ENCODE measurements around the gene NRIP2. TPM values are rescaled to one million over a fixed set of nuclear protein-coding genes. Genes with fewer than 3 reads are reported as not detected.

Gene NRIP2
- total RNA-seq, 2 experiments from 2014 or later, result not detected

DNA sequence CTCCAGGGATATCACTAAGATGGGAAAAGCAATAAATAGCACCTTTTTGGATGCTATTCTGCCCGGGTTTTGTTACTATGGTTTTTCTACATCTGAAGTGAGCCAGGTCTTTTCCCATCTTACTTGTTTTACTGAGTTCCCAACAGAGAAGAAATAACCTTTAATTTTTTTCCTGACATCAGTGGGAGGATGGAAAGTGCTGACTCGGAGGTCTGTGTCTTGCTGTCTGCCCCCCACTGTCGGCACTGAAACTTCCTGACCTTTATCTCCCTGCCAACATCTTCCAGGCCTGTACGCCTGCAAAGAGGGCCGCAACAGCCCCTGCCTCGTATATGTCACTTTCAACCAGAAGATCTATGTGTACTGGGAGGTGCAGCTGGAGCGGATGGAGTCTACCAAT, 11.4 kb downstream of the NRIP2 start:
- Mint-ChIP-seq H3K9me3 (ENCODE audit: insufficient read depth) (no peaks in the 10 kb centered on the region), H3K27ac (no peak overlapping the region), H3K4me1 (ENCODE audit: low read depth) (no peaks in the 10 kb centered on the region), H3K27me3 (ENCODE audit: low read depth) (no peaks in the 10 kb centered on the region), H3K36me3 (ENCODE audit: low read depth) (peaks cover 50% of the 10 kb centered on the region), H3K4me3 (no peak overlapping the region)
- POLR2A ChIA-PET, result no interaction called here
- DNase-seq (no peak), ATAC-seq (no peak)
- CTCF ChIA-PET, result no interaction called here

DNA sequence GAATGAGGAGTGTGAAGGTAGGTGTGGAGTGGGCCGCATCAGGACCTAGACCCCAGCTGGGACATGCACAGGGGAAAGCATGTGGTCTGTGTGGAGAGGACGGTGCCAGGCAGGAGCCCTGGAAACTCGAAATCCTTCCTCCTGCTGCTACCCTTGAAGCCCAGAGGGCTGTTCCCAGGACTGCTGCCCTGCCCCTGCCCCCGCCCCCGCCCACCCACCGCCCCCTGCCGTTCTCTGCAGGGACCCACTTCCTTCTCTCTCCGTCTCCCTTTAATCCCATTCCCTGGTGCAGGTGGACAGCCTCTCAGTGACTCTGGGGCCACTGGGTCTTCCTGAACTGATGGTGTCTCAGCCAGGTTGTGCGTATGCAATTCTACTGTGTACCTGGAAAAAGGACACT, 14.4 kb downstream of the NRIP2 start:
- H3K27ac Mint-ChIP-seq, result peak overlapping the region; percentile 43
- DNase-seq (no peak), ATAC-seq (no peak)
- no peak overlapping the region for H3K4me3 Mint-ChIP-seq
- no peaks in the 10 kb centered on the region for H3K9me3 Mint-ChIP-seq (ENCODE audit: insufficient read depth)
- no peaks in the 10 kb centered on the region for H3K27me3 Mint-ChIP-seq (ENCODE audit: low read depth)
- ChIA-PET POLR2A (interaction anchor here (1.0 kb wide), 1 partner anchor 79 kb away, joined by 3 read pairs; no protein-coding TSS in a partner anchor), CTCF (no interaction called here)
- H3K4me1 Mint-ChIP-seq (ENCODE audit: low read depth), result peaks cover 3% of the 10 kb centered on the region
- peaks cover 57% of the 10 kb centered on the region for H3K36me3 Mint-ChIP-seq (ENCODE audit: low read depth)

- H3K27me3 Mint-ChIP-seq (ENCODE audit: low read depth), result no peaks in the 10 kb centered on the region
- ChIA-PET POLR2A (interaction anchor here (1.0 kb wide), 1 partner anchor 79 kb away, joined by 3 read pairs; no protein-coding TSS in a partner anchor), CTCF (no interaction called here)
- peaks cover 53% of the 10 kb centered on the region for H3K36me3 Mint-ChIP-seq (ENCODE audit: low read depth)
- no peak overlapping the region for H3K4me3 Mint-ChIP-seq
- H3K4me1 Mint-ChIP-seq (ENCODE audit: low read depth), result peaks cover 8% of the 10 kb centered on the region
- DNase-seq (no peak), ATAC-seq (no peak)
- no peak overlapping the region for H3K27ac Mint-ChIP-seq
- no peaks in the 10 kb centered on the region for H3K9me3 Mint-ChIP-seq (ENCODE audit: insufficient read depth)
Measured at GRCh38 chr12:2819810-2820209, 15.0 kb downstream of the NRIP2 start.

GRCh38 chr12:2813214-2814185, 21.3 kb downstream of the NRIP2 start:
- CTCF ChIA-PET, result interaction anchor here (0.7 to 2.2 kb wide), 14 partner anchors 9 to 130 kb away, joined by 3 to 11 read pairs (median 4); no protein-coding TSS in a partner anchor
- H3K9me3 Mint-ChIP-seq (ENCODE audit: insufficient read depth), result no peaks in the 10 kb centered on the region
- POLR2A ChIA-PET, result interaction anchor here (0.5 to 3.2 kb wide), 8 partner anchors 18 to 959 kb away, joined by 3 to 12 read pairs (median 3); partner anchors contain the start of genes FKBP4, FOXM1 and RHNO1
- H3K27ac Mint-ChIP-seq, result peak overlapping the region; percentile 99
- no peaks in the 10 kb centered on the region for H3K27me3 Mint-ChIP-seq (ENCODE audit: low read depth)
- ATAC-seq (peak; percentile 37), DNase-seq (peak; percentile 75)
- peaks cover 21% of the 10 kb centered on the region for H3K36me3 Mint-ChIP-seq (ENCODE audit: low read depth)
- H3K4me3 Mint-ChIP-seq, result peak overlapping the region; percentile 98
- H3K4me1 Mint-ChIP-seq (ENCODE audit: low read depth), result peaks cover 27% of the 10 kb centered on the region

GRCh38 chr12:2812290-2813213, 22.3 kb downstream of the NRIP2 start, which contains the start of gene ITFG2:
ITFG2 (plus strand) TSS chr12:2812668; CDS start chr12:2812761, 93 bp downstream.
- POLR2A ChIA-PET, result interaction anchor here (0.6 to 3.2 kb wide), 6 partner anchors 17 to 260 kb away, joined by 3 to 12 read pairs (median 3); partner anchors contain the start of gene FKBP4
- peak within 1 kb of the TSS; percentile 98 for H3K4me3 Mint-ChIP-seq

DNA sequence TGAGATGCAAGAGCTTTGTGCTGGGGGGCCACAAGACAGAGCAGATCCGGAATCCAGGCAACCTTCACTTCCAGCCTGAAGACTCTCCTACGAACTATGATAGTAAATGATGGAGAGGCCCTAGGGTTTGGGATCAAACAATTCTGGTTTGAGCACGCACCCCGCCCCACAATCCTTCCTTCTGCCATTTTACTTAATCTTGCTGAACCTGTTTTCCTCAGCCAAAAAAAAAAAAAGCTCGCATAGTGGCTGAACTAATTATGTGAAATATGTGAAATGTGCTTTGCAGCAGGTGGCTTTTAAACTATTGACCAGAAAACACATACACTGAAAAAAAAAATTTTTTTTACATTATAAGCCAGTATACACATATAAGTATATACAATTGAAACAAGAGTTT, 23.0 kb downstream of the NRIP2 start:
- CTCF ChIA-PET, result no interaction called here
- peaks cover 7% of the 10 kb centered on the region for H3K36me3 Mint-ChIP-seq (ENCODE audit: low read depth)

More at GRCh38 chr12:2812290-2813213, 22.3 kb downstream of the NRIP2 start, which contains the start of gene ITFG2:
- ATAC-seq (peak; percentile 95), DNase-seq (peak; percentile 99)
- Mint-ChIP-seq H3K27ac (peak within 1 kb of the TSS; percentile 99), H3K9me3 (ENCODE audit: insufficient read depth) (no peaks in the 10 kb centered on the region), H3K36me3 (ENCODE audit: low read depth) (peaks cover 12% of the 10 kb centered on the region), H3K4me1 (ENCODE audit: low read depth) (peaks cover 27% of the 10 kb centered on the region), H3K27me3 (ENCODE audit: low read depth) (no peaks in the 10 kb centered on the region)
- CTCF ChIA-PET, result interaction anchor here (1.1 to 2.2 kb wide), 7 partner anchors 8 to 129 kb away, joined by 3 to 11 read pairs (median 4); no protein-coding TSS in a partner anchor

GRCh38 chr12:2806700-2807099, 28.1 kb downstream of the NRIP2 start:
- H3K4me3 Mint-ChIP-seq, result no peak overlapping the region
- H3K36me3 Mint-ChIP-seq (ENCODE audit: low read depth), result peaks cover 35% of the 10 kb centered on the region
- H3K4me1 Mint-ChIP-seq (ENCODE audit: low read depth), result peaks cover 5% of the 10 kb centered on the region
- DNase-seq (no peak), ATAC-seq (no peak)
- ChIA-PET POLR2A (no interaction called here), CTCF (no interaction called here)
- H3K27ac Mint-ChIP-seq, result no peak overlapping the region
- H3K9me3 Mint-ChIP-seq (ENCODE audit: insufficient read depth), result no peaks in the 10 kb centered on the region
- H3K27me3 Mint-ChIP-seq (ENCODE audit: low read depth), result no peaks in the 10 kb centered on the region

More for the DNA sequence above, 23.0 kb downstream of the NRIP2 start:
- Mint-ChIP-seq H3K27me3 (ENCODE audit: low read depth) (no peaks in the 10 kb centered on the region), H3K4me1 (ENCODE audit: low read depth) (peaks cover 27% of the 10 kb centered on the region), H3K4me3 (peak overlapping the region; percentile 98), H3K9me3 (ENCODE audit: insufficient read depth) (no peaks in the 10 kb centered on the region), H3K27ac (no peak overlapping the region)
- POLR2A ChIA-PET, result interaction anchor here (0.6 to 3.2 kb wide), 2 partner anchors 16 to 23 kb away, joined by 3 to 12 read pairs; no protein-coding TSS in a partner anchor
- ATAC-seq (no peak), DNase-seq (no peak)

DNA sequence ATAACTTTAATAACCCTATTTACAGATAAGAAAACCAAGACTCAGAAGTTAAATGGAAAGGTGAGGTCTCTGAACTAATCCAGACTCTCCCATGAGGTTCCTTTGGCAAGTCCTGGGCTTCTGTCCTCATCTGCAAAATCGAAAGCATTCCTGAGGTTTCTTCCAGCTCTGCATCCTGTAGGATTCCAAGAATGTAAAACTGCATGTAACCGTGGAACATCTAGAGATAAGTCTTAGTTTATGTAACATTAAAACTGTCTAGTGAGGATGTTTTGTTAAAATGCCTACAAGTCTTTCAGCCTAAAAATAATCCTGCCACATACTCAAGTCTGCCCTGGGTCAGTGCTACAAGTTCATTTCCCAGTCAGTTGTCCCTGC, 29.7 kb downstream of the NRIP2 start:
- no peak for ATAC-seq
- POLR2A ChIA-PET, result no interaction called here

GRCh38 chr12:2804393-2805142, 30.3 kb downstream of the NRIP2 start:
- Mint-ChIP-seq H3K9me3 (ENCODE audit: insufficient read depth) (no peaks in the 10 kb centered on the region), H3K36me3 (ENCODE audit: low read depth) (peaks cover 53% of the 10 kb centered on the region), H3K27me3 (ENCODE audit: low read depth) (no peaks in the 10 kb centered on the region), H3K27ac (no peak overlapping the region), H3K4me3 (no peak overlapping the region), H3K4me1 (ENCODE audit: low read depth) (peaks cover 2% of the 10 kb centered on the region)
- ATAC-seq, result no peak
- no peak for DNase-seq
- ChIA-PET CTCF (interaction anchor here (1.5 kb wide), 1 partner anchor 8 kb away, joined by 4 read pairs; the partner anchor contains the start of gene ITFG2), POLR2A (no interaction called here)

More for the DNA sequence above, 29.7 kb downstream of the NRIP2 start:
- Mint-ChIP-seq H3K4me1 (ENCODE audit: low read depth) (peaks cover 2% of the 10 kb centered on the region), H3K4me3 (no peak overlapping the region), H3K27ac (no peak overlapping the region), H3K36me3 (ENCODE audit: low read depth) (peaks cover 48% of the 10 kb centered on the region), H3K27me3 (ENCODE audit: low read depth) (no peaks in the 10 kb centered on the region), H3K9me3 (ENCODE audit: insufficient read depth) (no peaks in the 10 kb centered on the region)
- DNase-seq, result no peak
- CTCF ChIA-PET, result interaction anchor here (1.5 kb wide), 1 partner anchor 8 kb away, joined by 4 read pairs; the partner anchor contains the start of gene ITFG2

DNA sequence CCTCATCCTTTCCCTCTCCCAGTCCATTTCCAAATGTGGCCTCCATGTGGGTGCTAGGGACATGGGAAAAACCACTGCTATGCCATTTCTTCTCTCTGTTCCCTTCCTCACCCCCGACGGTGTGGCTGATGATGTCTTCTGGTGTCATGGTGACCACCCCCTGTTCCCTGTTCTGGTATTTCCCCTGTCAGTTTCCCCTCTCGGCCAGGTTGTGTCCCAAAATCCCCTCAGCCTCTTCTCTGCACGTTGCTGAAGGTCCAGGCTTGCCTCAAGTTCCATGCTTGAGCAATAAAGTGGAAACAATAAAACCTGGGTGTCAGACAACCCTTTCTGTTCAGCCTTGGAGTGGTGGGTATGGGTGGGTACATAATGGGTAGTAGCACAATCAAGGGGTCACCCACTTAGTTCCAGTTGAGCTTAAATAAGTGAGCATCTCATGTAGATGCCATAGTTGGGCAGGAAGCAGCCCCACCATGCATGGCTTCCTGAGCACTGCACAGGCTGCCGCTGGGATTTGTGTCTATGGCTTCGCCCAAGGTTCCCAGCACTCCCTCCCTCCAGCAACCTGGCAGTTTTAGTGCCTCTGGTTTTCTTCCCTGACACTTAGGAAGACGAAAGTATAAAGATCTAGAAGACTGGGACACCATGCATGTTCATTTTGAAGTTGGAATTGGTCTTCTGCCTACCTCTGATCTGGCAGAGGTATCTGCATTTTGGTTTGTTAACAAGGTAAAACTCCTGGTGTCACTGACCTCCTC, 31.0 kb downstream of the NRIP2 start:
- H3K27me3 Mint-ChIP-seq (ENCODE audit: low read depth), result no peaks in the 10 kb centered on the region
- POLR2A ChIA-PET, result no interaction called here
- DNase-seq (no peak), ATAC-seq (no peak)
- peaks cover 61% of the 10 kb centered on the region for H3K36me3 Mint-ChIP-seq (ENCODE audit: low read depth)
- peaks cover 2% of the 10 kb centered on the region for H3K4me1 Mint-ChIP-seq (ENCODE audit: low read depth)
- no peak overlapping the region for H3K27ac Mint-ChIP-seq
- H3K9me3 Mint-ChIP-seq (ENCODE audit: insufficient read depth), result no peaks in the 10 kb centered on the region
- no peak overlapping the region for H3K4me3 Mint-ChIP-seq
- CTCF ChIA-PET, result interaction anchor here (1.5 kb wide), 1 partner anchor 9 kb away, joined by 4 read pairs; the partner anchor contains the start of gene ITFG2
